Activated naive CD4-positive, alpha-beta T cell treated with Interleukin-2 at 50 U/mL for 16 hours (primary cell): ENCODE data around the gene VPS33A.

Source experiments
- DNase-seq: peaks from one replicate; pipeline ENCODE4 v3.0.0-alpha.2; 2020

VPS33A gene

GRCh38 chr12:122250047-122250446, 16.2 kb downstream of the VPS33A start:
- no peak for DNase-seq

- DNase-seq: no peak
Observed at GRCh38 chr12:122245553-122245952, 20.7 kb downstream of the VPS33A start.

- peak; percentile 20 for DNase-seq
Observed at GRCh38 chr12:122244565-122245371, 21.5 kb downstream of the VPS33A start.

- DNase-seq: peak; percentile 15
Observed at GRCh38 chr12:122243965-122244364, 22.3 kb downstream of the VPS33A start.

- no peak for DNase-seq
Observed at GRCh38 chr12:122238861-122239260, 27.4 kb downstream of the VPS33A start.

- DNase-seq: no peak
Observed at GRCh38 chr12:122235741-122236140, 30.6 kb downstream of the VPS33A start.

- DNase-seq: no peak
Observed at GRCh38 chr12:122232691-122233090, 33.6 kb downstream of the VPS33A start.

GRCh38 chr12:122230798-122231197, 35.5 kb downstream of the VPS33A start:
- no peak for DNase-seq

GRCh38 chr12:122228092-122228491, 38.2 kb downstream of the VPS33A start:
- no peak for DNase-seq

GRCh38 chr12:122227341-122227740, 39.0 kb downstream of the VPS33A start:
- DNase-seq: no peak

- DNase-seq: no peak
Observed at GRCh38 chr12:122226366-122227125, 39.7 kb downstream of the VPS33A start.

- DNase-seq: peak; percentile 100
Observed at GRCh38 chr12:122225683-122226365, 40.5 kb downstream of the VPS33A start, which contains the start of gene DIABLO. DIABLO (minus strand) TSS chr12:122226052; CDS start chr12:122226014, 38 bp downstream.

- DNase-seq: no peak
Observed at GRCh38 chr12:122216445-122216844, 49.8 kb downstream of the VPS33A start.

GRCh38 chr12:122215771-122216170, 50.5 kb downstream of the VPS33A start:
- no peak for DNase-seq

- DNase-seq: no peak
Observed at GRCh38 chr12:122208073-122208820, 58.0 kb downstream of the VPS33A start.

GRCh38 chr12:122207391-122207790, 58.9 kb downstream of the VPS33A start:
- DNase-seq: no peak

GRCh38 chr12:122206976-122207375, 59.3 kb downstream of the VPS33A start:
- no peak for DNase-seq

GRCh38 chr12:122206111-122206881, 60.0 kb downstream of the VPS33A start:
- DNase-seq: no peak

- no peak for DNase-seq
Observed at GRCh38 chr12:122205053-122205925, 61.0 kb downstream of the VPS33A start.

- DNase-seq: no peak
Observed at GRCh38 chr12:122204167-122205052, 61.9 kb downstream of the VPS33A start.
